ENCODE data around the gene FYN.

FYN gene

DNA sequence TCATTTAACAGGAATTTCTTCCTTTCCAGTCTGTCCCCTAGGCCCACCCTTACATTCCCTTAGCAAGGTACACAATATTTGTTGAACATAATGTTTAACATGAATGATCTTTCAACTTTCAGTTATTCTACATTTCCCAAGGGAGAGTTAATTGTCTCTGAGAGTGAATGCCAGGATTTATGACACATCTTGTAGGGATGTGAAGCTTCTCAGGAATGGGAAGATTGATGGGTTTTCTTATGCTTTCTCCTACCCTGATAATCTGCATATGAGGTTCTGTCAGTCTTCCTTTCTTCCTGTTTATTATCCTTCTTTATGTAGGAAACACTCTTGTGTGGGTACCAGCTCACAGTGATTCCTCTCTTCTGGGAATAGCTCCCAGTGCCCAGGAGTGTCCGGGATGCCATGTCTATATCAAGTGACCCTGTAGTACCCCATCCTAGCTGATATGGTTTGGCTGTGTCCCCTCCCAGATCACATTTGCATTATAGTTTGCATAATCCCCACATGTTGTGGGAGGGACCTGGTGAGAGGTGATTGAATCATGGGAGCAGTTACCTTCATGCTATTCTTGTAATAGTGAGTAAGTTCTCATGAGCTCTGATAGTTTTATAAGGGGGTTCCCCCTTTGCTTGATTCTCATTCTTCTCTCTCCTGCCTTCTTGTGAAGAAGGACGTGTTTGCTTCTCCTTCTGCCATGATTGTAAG lies 7.1 kb upstream of the FYN start:
- peaks cover 7% of the 10 kb centered on the region for H3K4me1 ChIP-seq (ENCODE audit: control insufficient read depth, insufficient read depth, low read length)
- no peaks in the 10 kb centered on the region for H3K9me3 ChIP-seq (ENCODE audit: control insufficient read depth, insufficient read depth, low read depth, low read length)
- H3K27ac ChIP-seq (ENCODE audit: low read depth, low read length): no peak overlapping the region
- H3K36me3 ChIP-seq (ENCODE audit: control insufficient read depth, insufficient read depth, low read length): no peaks in the 10 kb centered on the region
- no peaks in the 10 kb centered on the region for H3K27me3 ChIP-seq (ENCODE audit: control insufficient read depth, insufficient read depth, low read length)
- H3K4me3 ChIP-seq (ENCODE audit: low read depth, low read length): no peak overlapping the region
- H3K9ac ChIP-seq (ENCODE audit: low read length): no peak overlapping the region

- no peak overlapping the region for H3K4me3 ChIP-seq (ENCODE audit: low read depth, low read length)
- no peaks in the 10 kb centered on the region for H3K36me3 ChIP-seq (ENCODE audit: control insufficient read depth, insufficient read depth, low read length)
- no peak overlapping the region for H3K9ac ChIP-seq (ENCODE audit: low read length)
- H3K27ac ChIP-seq (ENCODE audit: low read depth, low read length): no peak overlapping the region
- no peaks in the 10 kb centered on the region for H3K9me3 ChIP-seq (ENCODE audit: control insufficient read depth, insufficient read depth, low read depth, low read length)
- peaks cover 13% of the 10 kb centered on the region for H3K4me1 ChIP-seq (ENCODE audit: control insufficient read depth, insufficient read depth, low read length)
- peaks cover 9% of the 10 kb centered on the region; the same call in 1 of the 2 replicates for H3K27me3 ChIP-seq (ENCODE audit: control insufficient read depth, insufficient read depth, low read length)
Observed at GRCh38 chr6:111875741-111876140, 2.5 kb upstream of the FYN start.

DNA sequence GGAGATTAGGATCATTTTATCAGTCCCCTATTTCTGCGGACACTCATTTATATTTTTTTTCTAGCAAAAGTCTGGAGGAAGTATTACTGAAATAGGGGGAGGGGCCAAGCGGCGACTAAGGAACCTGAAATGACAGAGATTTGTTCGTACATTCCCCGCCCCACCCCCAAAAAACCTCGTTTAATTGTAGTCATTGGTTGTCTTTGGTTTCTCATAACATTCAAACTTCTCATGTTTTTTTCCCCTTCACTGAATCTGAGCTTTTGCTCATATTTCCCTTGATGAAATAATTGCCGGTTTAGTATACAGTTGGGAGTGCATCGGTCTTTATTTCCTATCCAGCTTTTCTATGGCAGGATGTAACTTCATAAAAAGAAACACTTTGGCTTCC lies 768 bp upstream of the FYN start:
- Histone ChIP-seq H3K9ac (ENCODE audit: low read length) (peak overlapping the region; percentile 1), H3K27ac (ENCODE audit: low read depth, low read length) (no peak overlapping the region), H3K36me3 (ENCODE audit: control insufficient read depth, insufficient read depth, low read length) (no peaks in the 10 kb centered on the region), H3K4me1 (ENCODE audit: control insufficient read depth, insufficient read depth, low read length) (peaks cover 30% of the 10 kb centered on the region), H3K9me3 (ENCODE audit: control insufficient read depth, insufficient read depth, low read depth, low read length) (no peaks in the 10 kb centered on the region), H3K4me3 (ENCODE audit: low read depth, low read length) (peak overlapping the region; percentile 81), H3K27me3 (ENCODE audit: control insufficient read depth, insufficient read depth, low read length) (peaks cover 9% of the 10 kb centered on the region; the same call in 1 of the 2 replicates)

GRCh38 chr6:111872401-111873177 lies 663 bp downstream of the FYN start:
- H3K9ac ChIP-seq (ENCODE audit: low read length): peak overlapping the region; percentile 57
- H3K9me3 ChIP-seq (ENCODE audit: control insufficient read depth, insufficient read depth, low read depth, low read length): no peaks in the 10 kb centered on the region
- H3K36me3 ChIP-seq (ENCODE audit: control insufficient read depth, insufficient read depth, low read length): no peaks in the 10 kb centered on the region
- peaks cover 9% of the 10 kb centered on the region; the same call in 1 of the 2 replicates for H3K27me3 ChIP-seq (ENCODE audit: control insufficient read depth, insufficient read depth, low read length)
- peak overlapping the region; percentile 81 for H3K4me3 ChIP-seq (ENCODE audit: low read depth, low read length)
- no peak overlapping the region for H3K27ac ChIP-seq (ENCODE audit: low read depth, low read length)
- H3K4me1 ChIP-seq (ENCODE audit: control insufficient read depth, insufficient read depth, low read length): peaks cover 34% of the 10 kb centered on the region

DNA sequence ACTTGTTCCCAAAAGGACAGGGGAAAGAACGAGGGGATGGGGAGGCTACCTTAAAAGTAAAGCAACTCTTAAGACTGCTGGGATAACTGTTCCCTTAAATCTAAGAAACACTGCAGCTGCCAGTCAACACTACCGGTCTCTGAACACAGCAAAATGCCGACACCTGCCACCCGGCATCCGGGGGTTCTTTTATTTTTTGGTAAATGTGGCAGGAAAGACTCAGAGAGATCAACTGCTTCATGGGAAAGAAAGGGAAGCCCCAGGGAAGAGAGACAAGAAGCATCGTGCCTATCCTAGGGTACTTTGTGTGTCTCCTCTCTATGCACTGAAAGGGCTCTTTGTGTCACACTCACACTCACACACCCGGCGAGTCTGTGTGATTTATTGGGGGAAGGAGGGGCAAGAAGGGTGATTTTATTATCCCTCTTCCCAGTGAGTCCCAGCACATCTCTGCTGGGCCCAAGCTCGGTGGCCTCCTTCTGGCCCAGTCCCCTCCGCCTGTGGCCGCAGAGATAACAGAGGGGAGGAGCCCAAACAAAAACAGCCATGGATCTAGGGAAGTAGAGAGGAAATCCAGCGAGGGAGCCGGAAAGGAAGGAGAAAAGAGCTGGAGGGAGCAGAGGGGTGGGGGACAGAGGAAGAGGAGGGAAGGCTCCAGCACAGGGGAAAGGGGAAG lies 1.4 kb downstream of the FYN start:
- Histone ChIP-seq H3K4me3 (ENCODE audit: low read depth, low read length) (peak overlapping the region; percentile 81), H3K9ac (ENCODE audit: low read length) (peak overlapping the region; percentile 32), H3K4me1 (ENCODE audit: control insufficient read depth, insufficient read depth, low read length) (peaks cover 41% of the 10 kb centered on the region), H3K27ac (ENCODE audit: low read depth, low read length) (0 out of 2 replicates have a peak overlapping the region, but pooled peaks have one; percentile 25), H3K27me3 (ENCODE audit: control insufficient read depth, insufficient read depth, low read length) (peaks cover 9% of the 10 kb centered on the region; the same call in 1 of the 2 replicates), H3K9me3 (ENCODE audit: control insufficient read depth, insufficient read depth, low read depth, low read length) (no peaks in the 10 kb centered on the region), H3K36me3 (ENCODE audit: control insufficient read depth, insufficient read depth, low read length) (no peaks in the 10 kb centered on the region)

- Histone ChIP-seq H3K4me3 (ENCODE audit: low read depth, low read length) (peak overlapping the region; percentile 81), H3K9me3 (ENCODE audit: control insufficient read depth, insufficient read depth, low read depth, low read length) (no peaks in the 10 kb centered on the region), H3K27ac (ENCODE audit: low read depth, low read length) (no peak overlapping the region), H3K36me3 (ENCODE audit: control insufficient read depth, insufficient read depth, low read length) (no peaks in the 10 kb centered on the region), H3K9ac (ENCODE audit: low read length) (peak overlapping the region; percentile 32), H3K27me3 (ENCODE audit: control insufficient read depth, insufficient read depth, low read length) (peaks cover 9% of the 10 kb centered on the region; the same call in 1 of the 2 replicates), H3K4me1 (ENCODE audit: control insufficient read depth, insufficient read depth, low read length) (peaks cover 47% of the 10 kb centered on the region)
Observed at GRCh38 chr6:111871207-111871606, 2.0 kb downstream of the FYN start.

GRCh38 chr6:111870742-111871064 lies 2.5 kb downstream of the FYN start:
- Histone ChIP-seq H3K27me3 (ENCODE audit: control insufficient read depth, insufficient read depth, low read length) (peaks cover 9% of the 10 kb centered on the region; the same call in 1 of the 2 replicates), H3K9me3 (ENCODE audit: control insufficient read depth, insufficient read depth, low read depth, low read length) (no peaks in the 10 kb centered on the region), H3K4me1 (ENCODE audit: control insufficient read depth, insufficient read depth, low read length) (peaks cover 52% of the 10 kb centered on the region), H3K4me3 (ENCODE audit: low read depth, low read length) (peak overlapping the region; percentile 81; the same call in 1 of the 2 replicates), H3K9ac (ENCODE audit: low read length) (no peak overlapping the region), H3K27ac (ENCODE audit: low read depth, low read length) (no peak overlapping the region), H3K36me3 (ENCODE audit: control insufficient read depth, insufficient read depth, low read length) (no peaks in the 10 kb centered on the region)

DNA sequence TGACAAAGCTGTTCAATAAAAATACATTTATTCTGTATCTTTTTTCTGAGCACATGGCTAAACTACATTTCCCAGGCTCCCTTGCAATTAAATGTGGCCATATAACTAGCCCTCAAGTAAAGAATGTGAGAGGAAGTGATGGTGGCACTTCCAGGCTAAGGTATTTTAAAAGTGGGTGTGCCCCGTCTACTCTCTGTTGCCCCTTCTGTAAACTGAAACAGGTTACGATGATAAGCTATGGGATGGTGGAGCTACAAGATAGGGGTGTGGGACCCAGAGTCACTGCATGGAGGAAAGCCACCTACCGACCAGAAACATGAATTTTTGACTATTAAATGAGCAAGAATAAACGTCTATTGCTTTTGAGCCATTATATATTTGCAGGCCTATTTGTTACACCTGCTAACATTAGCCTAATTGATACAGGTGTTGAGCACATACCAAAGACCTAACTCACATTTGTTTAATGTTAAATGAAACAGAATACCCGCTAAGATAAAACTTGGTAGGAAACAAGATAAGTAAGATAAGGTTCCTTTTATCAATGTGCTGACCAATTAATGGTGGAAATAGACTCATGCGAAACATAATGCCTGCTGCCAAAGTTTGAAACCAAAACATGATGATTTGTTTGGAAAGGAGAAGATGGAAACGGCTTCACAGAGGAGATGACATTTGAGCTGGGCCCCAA lies 3.1 kb downstream of the FYN start:
- Histone ChIP-seq H3K27ac (ENCODE audit: low read depth, low read length) (no peak overlapping the region), H3K9me3 (ENCODE audit: control insufficient read depth, insufficient read depth, low read depth, low read length) (no peaks in the 10 kb centered on the region), H3K4me3 (ENCODE audit: low read depth, low read length) (peak overlapping the region; percentile 81; the same call in 1 of the 2 replicates), H3K4me1 (ENCODE audit: control insufficient read depth, insufficient read depth, low read length) (peaks cover 53% of the 10 kb centered on the region), H3K36me3 (ENCODE audit: control insufficient read depth, insufficient read depth, low read length) (no peaks in the 10 kb centered on the region), H3K9ac (ENCODE audit: low read length) (no peak overlapping the region), H3K27me3 (ENCODE audit: control insufficient read depth, insufficient read depth, low read length) (peaks cover 9% of the 10 kb centered on the region; the same call in 1 of the 2 replicates)

GRCh38 chr6:111866857-111867256 lies 6.4 kb downstream of the FYN start:
- H3K4me1 ChIP-seq (ENCODE audit: control insufficient read depth, insufficient read depth, low read length): peaks cover 78% of the 10 kb centered on the region
- no peaks in the 10 kb centered on the region for H3K27me3 ChIP-seq (ENCODE audit: control insufficient read depth, insufficient read depth, low read length)
- H3K27ac ChIP-seq (ENCODE audit: low read depth, low read length): no peak overlapping the region; the same call in 1 of the 2 replicates
- H3K4me3 ChIP-seq (ENCODE audit: low read depth, low read length): no peak overlapping the region
- no peaks in the 10 kb centered on the region for H3K9me3 ChIP-seq (ENCODE audit: control insufficient read depth, insufficient read depth, low read depth, low read length)
- no peaks in the 10 kb centered on the region for H3K36me3 ChIP-seq (ENCODE audit: control insufficient read depth, insufficient read depth, low read length)
- H3K9ac ChIP-seq (ENCODE audit: low read length): no peak overlapping the region

DNA sequence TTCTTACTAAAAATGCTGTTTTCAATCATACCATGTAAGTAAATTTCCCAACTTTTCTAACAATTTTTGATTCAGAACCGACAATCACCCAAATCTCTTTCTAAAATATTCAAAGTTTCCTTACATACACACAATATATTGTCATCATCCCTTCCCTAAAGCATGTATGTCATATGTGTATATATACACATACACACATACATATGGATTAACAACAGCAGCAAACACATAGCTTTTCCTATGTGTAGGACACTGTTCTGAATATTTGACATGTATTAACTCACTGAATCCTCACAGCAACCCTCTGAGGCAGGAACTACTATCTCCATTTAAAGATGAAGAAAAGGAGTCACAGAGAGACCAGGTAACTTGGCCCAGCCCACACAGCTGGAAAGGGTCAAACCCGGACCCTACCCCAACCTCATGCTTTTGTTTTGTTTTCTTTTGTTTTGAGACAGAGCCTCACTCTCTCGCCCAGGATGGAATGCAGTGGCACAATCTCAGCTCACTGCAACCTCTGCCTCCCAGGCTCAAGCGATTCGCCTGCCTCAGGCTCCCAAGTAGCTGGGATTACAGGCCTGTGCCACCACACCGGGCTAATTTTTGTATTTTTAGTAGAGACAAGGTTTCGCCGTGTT lies 7.2 kb downstream of the FYN start:
- Histone ChIP-seq H3K4me3 (ENCODE audit: low read depth, low read length) (no peak overlapping the region), H3K27ac (ENCODE audit: low read depth, low read length) (no peak overlapping the region), H3K27me3 (ENCODE audit: control insufficient read depth, insufficient read depth, low read length) (no peaks in the 10 kb centered on the region), H3K36me3 (ENCODE audit: control insufficient read depth, insufficient read depth, low read length) (no peaks in the 10 kb centered on the region), H3K4me1 (ENCODE audit: control insufficient read depth, insufficient read depth, low read length) (peaks cover 80% of the 10 kb centered on the region), H3K9me3 (ENCODE audit: control insufficient read depth, insufficient read depth, low read depth, low read length) (no peaks in the 10 kb centered on the region), H3K9ac (ENCODE audit: low read length) (no peak overlapping the region)
